GM18909 (cell line): ENCODE results near the gene GAREM1.
"Not testable (repeated sequence)": the region's sequence is repeated elsewhere in the genome, so short reads cannot be mapped to it uniquely, and the experiment has no call there.

Experiments used
- ATAC-seq: cut with Tn5 transposase; IDR thresholded peaks from one replicate; pipeline ENCODE4 v1.9.1; 2021; ENCODE audit warnings: mild to moderate bottlenecking; ENCODE audit not compliant: unreplicated experiment, poor library complexity

Gene GAREM1

DNA sequence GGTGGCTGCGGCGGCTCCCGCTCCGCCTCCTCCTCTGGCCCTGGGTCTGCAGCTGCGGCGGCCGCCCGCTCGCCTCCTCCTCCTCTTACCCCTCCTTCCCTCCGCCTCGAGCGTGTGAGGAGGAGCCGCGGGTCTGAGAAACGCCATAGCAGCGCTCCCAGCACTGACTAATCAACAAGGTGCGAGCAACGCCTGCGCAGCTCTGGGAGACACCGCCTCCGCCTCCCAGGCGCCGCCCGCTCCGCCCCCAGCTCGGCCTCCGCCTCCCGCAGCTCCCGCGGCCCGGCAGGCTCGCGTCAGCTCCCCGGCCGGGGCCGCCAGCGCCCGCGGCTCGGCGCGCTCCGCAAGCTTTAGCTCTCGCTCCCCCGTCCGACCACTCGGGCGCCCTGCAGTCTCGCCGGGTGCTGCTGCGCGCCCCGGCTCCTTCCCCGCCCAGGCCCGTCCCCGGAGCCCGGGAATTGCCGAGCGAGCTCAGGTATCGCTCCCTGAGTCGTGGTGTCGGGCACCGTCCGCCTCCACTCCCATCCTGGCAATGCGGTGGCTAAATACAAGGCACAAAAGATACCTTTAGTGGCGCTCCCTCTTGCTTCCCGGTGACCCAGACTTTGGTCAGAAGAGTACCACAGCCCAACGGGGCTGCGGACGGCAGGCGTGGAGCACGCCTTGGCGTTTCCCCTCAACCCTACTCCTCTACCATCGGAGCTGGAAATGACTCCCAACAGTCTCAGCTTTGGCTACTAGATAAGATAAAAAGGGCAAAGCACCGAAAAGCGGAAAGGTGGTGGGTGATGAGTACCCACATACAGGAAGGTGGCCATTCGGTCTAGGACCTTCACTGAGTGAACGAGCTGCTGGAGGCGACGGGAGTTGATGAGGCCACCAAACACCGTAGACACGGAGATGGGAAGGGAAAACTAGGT is at the start of gene GAREM1:
GAREM1 (minus strand) TSS at position 169 of the 920 bp plus-strand sequence. CDS start 454 bp downstream, outside the sequence.
- peak; percentile 98 for ATAC-seq

DNA sequence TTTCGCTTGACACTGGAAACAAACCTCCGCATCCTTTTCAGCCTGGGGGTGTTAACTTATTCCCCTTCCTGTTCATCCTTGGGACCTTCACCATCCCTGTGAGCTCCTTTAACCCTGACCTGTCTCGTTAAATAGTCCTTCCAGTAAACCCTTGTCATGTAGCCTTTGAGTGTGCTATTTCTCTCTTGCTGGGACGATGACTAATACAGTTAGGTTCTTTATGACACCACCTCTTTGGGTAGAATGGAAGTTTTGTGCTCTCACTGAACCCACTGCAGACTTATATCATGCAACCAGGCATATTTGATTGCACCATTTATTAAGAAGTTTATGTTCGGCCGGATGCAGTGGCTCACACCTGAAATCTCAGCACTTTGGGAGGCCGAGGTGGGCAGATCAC is 40.5 kb upstream of the GAREM1 start:
- no peak for ATAC-seq

GRCh38 chr18:32509111-32509510 is 38.4 kb upstream of the GAREM1 start:
- no peak for ATAC-seq

DNA sequence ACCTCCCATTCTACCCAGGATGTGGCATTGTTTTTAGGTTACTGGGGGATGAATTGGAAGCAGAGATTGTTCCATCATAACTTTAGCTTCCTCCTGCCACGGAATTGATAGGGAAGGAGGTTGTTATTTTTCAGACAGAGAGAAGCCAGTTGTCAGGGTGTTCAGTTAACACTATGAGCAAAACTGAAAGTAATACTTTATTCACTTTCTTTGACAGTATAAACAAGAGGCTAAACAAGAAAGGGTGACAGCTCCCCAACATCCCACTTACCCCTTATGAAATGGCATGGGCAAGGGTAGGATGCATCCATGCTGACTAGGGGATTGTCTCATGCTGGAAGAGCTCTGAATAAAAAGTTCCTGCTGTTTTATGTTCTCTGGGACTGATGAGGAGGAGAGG is 36.4 kb upstream of the GAREM1 start:
- ATAC-seq, result no peak

DNA sequence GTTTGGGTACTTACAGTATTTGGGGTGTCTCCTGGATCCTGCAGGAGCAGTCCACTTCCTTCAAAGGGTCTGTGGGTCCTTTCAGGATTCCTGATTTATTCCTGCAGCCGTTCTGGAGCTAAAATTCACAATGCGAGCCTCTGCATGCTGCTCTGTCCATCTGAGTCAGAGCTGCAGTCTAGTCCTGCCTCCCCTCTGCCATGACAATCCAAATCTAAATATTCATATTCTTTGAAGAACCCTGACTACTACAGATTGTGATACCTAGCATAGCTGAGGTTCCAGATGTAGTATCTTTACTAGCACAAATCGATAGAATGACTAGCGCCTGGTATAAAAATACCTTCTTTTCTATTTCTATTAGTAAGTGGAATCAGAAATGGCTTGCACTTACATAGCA is 31.3 kb upstream of the GAREM1 start:
- no peak for ATAC-seq

GRCh38 chr18:32501242-32501641 is 30.6 kb upstream of the GAREM1 start:
- ATAC-seq, result not testable (repeated sequence)

DNA sequence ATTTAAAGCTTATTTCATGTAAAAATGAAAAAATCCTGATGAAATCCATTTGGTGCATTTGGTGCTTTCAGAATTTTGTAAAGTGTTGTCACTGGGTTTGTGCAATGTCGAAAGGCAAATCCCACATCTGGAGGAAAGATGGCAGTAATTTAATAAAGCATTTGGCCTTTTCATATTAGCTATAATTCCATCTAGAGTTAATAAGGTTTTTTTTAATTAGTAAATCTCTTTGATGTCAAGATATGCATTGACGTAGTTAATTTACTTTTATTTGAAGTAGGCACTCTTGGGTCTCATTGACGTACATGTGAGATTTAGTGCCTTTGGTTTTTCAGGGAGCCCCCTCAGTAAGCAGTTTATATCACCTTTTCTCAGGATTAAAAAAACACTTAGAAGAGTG is 12.3 kb upstream of the GAREM1 start:
- no peak for ATAC-seq

DNA sequence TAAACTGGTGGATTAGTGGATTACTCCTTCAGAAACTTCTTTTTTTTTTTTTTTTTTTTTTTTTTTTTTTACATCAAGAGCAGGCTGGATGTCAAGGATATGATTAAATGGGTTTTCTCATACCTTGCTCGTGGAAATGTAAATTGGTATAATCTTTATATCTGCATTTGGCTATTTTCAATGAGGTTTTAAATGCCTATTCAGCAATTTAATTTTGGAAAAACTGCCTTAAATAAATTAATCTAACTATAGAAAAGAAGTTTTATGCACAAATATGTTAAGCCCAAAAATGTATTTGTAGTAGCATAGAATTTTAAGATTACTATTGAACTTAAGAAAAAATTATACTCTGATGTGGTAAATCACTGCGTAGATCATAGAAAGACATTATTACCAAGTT is 11.4 kb upstream of the GAREM1 start:
- ATAC-seq, result no peak

GRCh38 chr18:32480581-32480980 is 9.9 kb upstream of the GAREM1 start:
- ATAC-seq, result no peak

DNA sequence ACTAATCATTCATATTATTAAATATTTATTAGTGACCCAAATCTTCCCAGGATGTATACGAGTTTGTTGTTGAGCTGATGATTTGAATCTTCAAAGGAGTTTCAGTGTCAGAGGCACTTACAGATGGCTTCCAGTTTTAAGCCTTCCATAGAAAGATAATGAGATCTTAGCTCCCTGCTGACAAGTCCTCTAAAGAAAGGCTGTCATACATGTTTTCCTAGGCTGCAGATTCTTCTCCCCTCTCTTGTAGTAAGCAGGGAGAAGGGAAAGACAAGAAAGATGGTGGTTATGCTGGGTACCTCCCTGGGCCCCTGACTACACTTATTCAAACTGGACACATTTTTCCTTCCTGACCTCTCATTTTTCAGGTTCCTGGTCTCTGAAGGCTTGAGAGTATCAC is 8.1 kb upstream of the GAREM1 start:
- ATAC-seq, result no peak

DNA sequence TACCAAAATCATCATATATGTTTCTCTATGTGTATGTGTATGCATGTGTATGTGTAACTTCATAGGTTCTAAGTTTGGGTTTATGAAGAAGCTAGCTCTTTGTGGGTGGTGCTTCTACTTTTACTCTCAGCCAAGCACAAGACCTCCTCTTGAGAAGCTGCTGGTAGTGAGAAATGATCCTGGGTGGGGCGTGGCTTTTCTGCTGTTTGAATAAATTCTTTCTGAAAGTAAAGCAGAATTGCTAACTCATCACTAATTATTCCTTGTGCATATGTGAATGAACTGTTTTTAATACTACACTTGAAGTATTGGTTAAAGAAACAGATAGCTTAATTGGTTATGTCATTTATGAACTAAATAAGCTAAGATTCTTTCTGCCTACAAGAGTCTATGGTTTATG is 7.6 kb upstream of the GAREM1 start:
- no peak for ATAC-seq

GRCh38 chr18:32476106-32476505 is 5.4 kb upstream of the GAREM1 start:
- no peak for ATAC-seq

GRCh38 chr18:32475069-32475468 is 4.4 kb upstream of the GAREM1 start:
- ATAC-seq, result not testable (repeated sequence)

DNA sequence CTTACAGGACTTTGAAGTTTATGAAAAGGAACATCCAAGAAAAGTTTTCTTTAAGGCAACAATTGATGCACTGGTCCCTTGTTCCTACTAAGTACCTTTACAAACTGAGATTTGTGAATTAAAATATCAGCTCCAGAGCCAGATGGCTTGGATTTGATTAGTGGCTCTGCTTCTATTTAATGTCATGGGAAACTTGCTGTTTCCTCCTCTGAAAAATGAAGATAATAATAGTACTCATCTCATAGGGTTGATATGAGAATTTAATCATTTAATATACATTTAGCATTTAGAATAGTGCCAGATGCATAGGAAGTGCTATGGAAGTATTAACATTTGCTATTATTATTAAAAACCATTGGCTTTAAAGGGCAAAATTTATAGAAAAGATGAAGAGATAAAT is 2.6 kb upstream of the GAREM1 start:
- ATAC-seq, result no peak

DNA sequence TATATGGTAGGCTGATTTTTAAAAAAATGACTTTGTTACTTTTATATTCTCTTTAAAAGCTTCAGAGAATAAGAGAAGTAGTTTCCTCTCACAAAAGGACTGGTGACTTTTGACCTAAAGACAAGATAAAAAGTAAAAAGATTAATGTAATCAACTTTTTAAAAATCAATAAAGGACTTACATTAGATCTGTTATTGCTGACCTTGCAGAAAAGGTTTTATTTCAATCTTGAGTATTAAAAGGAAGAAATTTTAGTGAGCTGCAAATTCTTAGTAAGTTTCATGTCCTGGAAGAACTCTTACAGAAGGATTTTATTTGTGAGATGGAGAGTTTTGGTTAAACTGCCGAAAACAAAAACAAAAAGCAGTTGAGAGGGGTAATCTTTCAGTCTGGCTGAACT is 2.2 kb upstream of the GAREM1 start:
- ATAC-seq, result no peak

DNA sequence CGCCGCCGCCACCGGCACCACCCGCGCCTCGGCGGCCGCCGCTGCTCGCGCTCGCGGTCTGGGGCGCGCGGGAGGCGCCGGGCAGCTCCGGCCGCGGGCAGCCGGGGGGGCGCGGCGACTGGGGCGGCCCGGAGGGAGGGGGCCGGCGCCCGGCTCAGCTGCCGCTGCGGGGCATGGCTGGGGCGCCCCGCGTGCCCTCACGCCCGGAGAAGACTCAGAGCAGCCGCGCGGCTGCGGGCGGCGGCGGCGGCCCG is 295 bp downstream of the GAREM1 start:
- no peak for ATAC-seq

GRCh38 chr18:32469691-32470459 is 807 bp downstream of the GAREM1 start:
- no peak for ATAC-seq

DNA sequence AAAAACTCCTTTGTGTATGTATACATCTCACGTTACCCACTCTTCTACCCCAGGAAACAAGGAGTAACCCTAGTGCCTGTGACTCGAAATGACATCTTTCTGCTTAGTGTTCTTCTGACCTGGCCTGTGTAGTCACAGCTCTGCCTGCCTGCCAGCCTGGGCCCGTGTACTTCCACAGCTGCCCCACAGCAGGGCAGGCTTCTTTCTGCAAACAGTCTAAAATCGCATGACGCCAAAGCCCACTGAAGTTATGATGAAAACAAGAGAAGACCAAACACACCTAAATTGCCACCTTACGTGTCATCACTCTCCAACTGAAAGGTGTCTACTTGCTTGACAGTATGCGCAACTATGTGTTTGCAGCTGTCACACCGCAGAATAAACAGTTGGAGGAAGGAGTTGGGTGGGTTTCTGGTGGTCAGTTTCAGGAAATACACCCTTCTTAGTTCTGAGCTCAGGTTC is 1.5 kb downstream of the GAREM1 start:
- no peak for ATAC-seq

- no peak for ATAC-seq
Observed at GRCh38 chr18:32468147-32468845, 2.4 kb downstream of the GAREM1 start.

DNA sequence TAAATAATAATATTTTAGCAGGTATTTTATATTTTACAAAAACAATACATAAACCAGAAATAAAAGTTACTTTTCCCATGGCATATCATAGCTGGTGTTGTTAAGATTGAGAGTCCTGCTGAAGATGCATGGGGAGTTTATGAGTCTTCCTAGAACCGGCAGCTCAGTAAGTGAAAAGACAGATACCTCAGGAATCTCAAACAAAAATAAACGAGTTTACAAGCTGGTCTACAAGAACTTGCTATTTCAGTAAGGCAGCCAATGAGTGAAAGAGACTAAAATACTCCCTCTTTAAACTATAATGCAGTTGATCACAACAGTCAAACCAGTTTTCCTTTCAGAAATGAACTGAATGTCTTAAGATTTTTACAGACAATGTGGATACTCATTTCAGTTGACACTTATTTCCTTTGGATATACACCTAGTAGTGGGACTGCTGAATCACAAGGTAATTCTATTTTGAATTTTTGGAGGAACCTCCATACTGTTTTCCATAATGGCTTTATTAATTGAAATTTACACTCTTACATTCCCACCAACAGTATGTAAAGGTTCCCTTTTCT is 8.9 kb downstream of the GAREM1 start:
- ATAC-seq, result no peak
